Thyroid gland (tissue), 4 donors: ENCODE results near the gene SCN2A.

Experiments
- CTCF ChIP-seq, 6 experiments: fragments of 200-600 bp in 3 of 6; fragments of 450-650 bp in 3 of 6; sonication (generic) in 3 of 6; IDR thresholded peaks; one replicate each; pipeline ENCODE4 v1.5.1; 2016 to 2019; ENCODE audit warnings: antibody characterized with exemption in 6 of 6, mild to moderate bottlenecking in 2 of 6, inconsistent platforms in 1 of 6, moderate library complexity in 1 of 6
- POLR2A ChIP-seq, 2 donors: fragments of 450-650 bp; IDR thresholded peaks; one replicate each; pipeline ENCODE4 v1.6.1; 2017; ENCODE audit warnings: antibody characterized with exemption in 2 of 2, mild to moderate bottlenecking in 2 of 2, moderate library complexity in 1 of 2

- TF ChIP-seq POLR2A (IDR thresholded peaks at IDR 0.05) (no peak), CTCF (IDR thresholded peaks at IDR 0.05) (no peak)
Measured at GRCh38 chr2:165420231-165420630, 181.0 kb downstream of the SCN2A start.
